GM12875 (cell line): ENCODE measurements around the gene PALD1.

Experiments
- H3K4me3 ChIP-seq: one replicate; pipeline ENCODE4 v1.5.1; 2011; ENCODE audit warnings: low read depth, low read length, control low read depth
- CTCF ChIP-seq: IDR thresholded peaks from 2 replicates; pipeline ENCODE4 v1.5.1; 2011; ENCODE audit warnings: low read depth, mild to moderate bottlenecking, control low read depth, inconsistent platforms, low read length, moderate library complexity, borderline replicate concordance; ENCODE audit not compliant: insufficient read depth

Gene PALD1

GRCh38 chr10:70523057-70523456, 44.5 kb downstream of the PALD1 start:
- no peak overlapping the region for H3K4me3 ChIP-seq
- TF ChIP-seq CTCF, result no peak

- no peak for TF ChIP-seq CTCF
- H3K4me3 ChIP-seq, result no peak overlapping the region
These were observed 45.0 kb downstream of the PALD1 start for GRCh38 chr10:70523549-70523948.

GRCh38 chr10:70528314-70528713, 49.7 kb downstream of the PALD1 start:
- TF ChIP-seq CTCF, result no peak
- H3K4me3 ChIP-seq, result no peak overlapping the region

GRCh38 chr10:70528741-70529362, 50.3 kb downstream of the PALD1 start:
- no peak overlapping the region for H3K4me3 ChIP-seq
- TF ChIP-seq CTCF, result no peak

GRCh38 chr10:70529848-70530247, 51.3 kb downstream of the PALD1 start:
- TF ChIP-seq CTCF, result no peak
- H3K4me3 ChIP-seq, result no peak overlapping the region

- TF ChIP-seq CTCF, result no peak
- no peak overlapping the region for H3K4me3 ChIP-seq
These were observed 51.7 kb downstream of the PALD1 start for GRCh38 chr10:70530315-70530714.

- TF ChIP-seq CTCF, result no peak
- H3K4me3 ChIP-seq, result no peak overlapping the region
These were observed 54.1 kb downstream of the PALD1 start for GRCh38 chr10:70532554-70533188.
